Right lobe of liver (tissue), 6 donors: ENCODE measurements around the gene NRIP3. TPM values are rescaled to one million over a fixed set of nuclear protein-coding genes. Genes with fewer than 3 reads are reported as not detected.

Experiments
- ATAC-seq, 4 donors: fragments of 200-7000 bp; cut with Tn5 transposase; one replicate each; pipeline ENCODE4 v1.9.1; 2020; ENCODE audit warnings: mild to moderate bottlenecking in 4 of 4, moderate library complexity in 4 of 4
- DNase-seq, 3 donors: peaks; one replicate each; pipeline ENCODE4 v3.0.0-alpha.2; 2020
- H3K27ac ChIP-seq, 3 donors: fragments of 200-600 bp; one replicate each; pipeline ENCODE4 v1.8.0; 2022
- H3K27me3 ChIP-seq, 2 donors: fragments of 200-600 bp; one replicate each; pipeline ENCODE4 v1.8.0; 2022
- H3K36me3 ChIP-seq, 4 donors: fragments of 200-600 bp; sonication (generic) in 1 of 4; one replicate each; pipeline versions ENCODE4 v1.5.1 to v1.8.0; 2017 to 2022; ENCODE audit warnings: control low read depth in 1 of 4
- H3K4me1 ChIP-seq, 4 donors: fragments of 200-600 bp; sonication (generic) in 1 of 4; one replicate each; pipeline versions ENCODE4 v1.5.1 to v1.8.0; 2017 to 2022; ENCODE audit warnings: control low read depth in 1 of 4
- H3K4me3 ChIP-seq, 3 donors: fragments of 200-600 bp; one replicate each; pipeline ENCODE4 v1.8.0; 2022
- H3K9me3 ChIP-seq, 4 donors: fragments of 200-600 bp; sonication (generic) in 1 of 4; one replicate each; pipeline versions ENCODE4 v1.5.1 to v1.8.0; 2017 to 2022; ENCODE audit warnings: control low read depth in 1 of 4
- POLR2A ChIP-seq: fragments of 450-650 bp; IDR thresholded peaks from one replicate; pipeline ENCODE4 v1.6.1; 2017; ENCODE audit warnings: antibody characterized with exemption, mild to moderate bottlenecking
- WGBS: methylation state at CpG from one replicate; pipeline ENCODE4 v1.1.6; 2018; ENCODE audit warnings: low coverage, low lambda C conversion rate; ENCODE audit not compliant: insufficient coverage; ENCODE audit errors: missing lambda C conversion rate; 5-methylcytosine and 5-hydroxymethylcytosine counted together
- intact Hi-C, 2 donors: fragments of 100-400 bp; cut with DNase I; formaldehyde crosslinking; loops; one replicate each; pipeline versions ENCODE4 v1.11.2 to v1.14.1; 2022
- total RNA-seq, 6 experiments: library from RNA; depleted of rRNA in 2 of 6; stranded (reverse); fragments of >200 nt in 2 of 6; fragmentation: NEBNext Ultra II Directional in 3 of 6; extraction: Animal tissue kit (Norgen Biotek cat#: 25700) in 3 of 6; gene quantifications; one replicate each; pipeline versions ENCODE4 v1.1.0 to v1.2.4, GENCODE V29; 2016 to 2023
- TF ChIP-seq, protein P1 (sequence below), 4 donors: fragments of 200-600 bp in 3 of 4; fragments of 450-650 bp in 1 of 4; IDR thresholded peaks; one replicate each; pipeline versions ENCODE4 v1.5.1 to v1.8.0; 2016 to 2022; ENCODE audit warnings: antibody characterized with exemption in 4 of 4, mild to moderate bottlenecking in 2 of 4
- donor health status: DM: no; HTN: yes; CAD: no.
- donor health status: DM: no; HTN: no; CAD: no.
- donor health status: DM: no; HTN: no; CAD: no.
- donor health status: DM: no; HTN: yes; CAD: no.
- donor health status: DM: no; HTN: yes; CAD: no.

The NRIP3 gene
- total RNA-seq, 6 experiments from 2014 or later: 0.31 to 0.84 (median 0.37) TPM; not detected in 2

DNA sequence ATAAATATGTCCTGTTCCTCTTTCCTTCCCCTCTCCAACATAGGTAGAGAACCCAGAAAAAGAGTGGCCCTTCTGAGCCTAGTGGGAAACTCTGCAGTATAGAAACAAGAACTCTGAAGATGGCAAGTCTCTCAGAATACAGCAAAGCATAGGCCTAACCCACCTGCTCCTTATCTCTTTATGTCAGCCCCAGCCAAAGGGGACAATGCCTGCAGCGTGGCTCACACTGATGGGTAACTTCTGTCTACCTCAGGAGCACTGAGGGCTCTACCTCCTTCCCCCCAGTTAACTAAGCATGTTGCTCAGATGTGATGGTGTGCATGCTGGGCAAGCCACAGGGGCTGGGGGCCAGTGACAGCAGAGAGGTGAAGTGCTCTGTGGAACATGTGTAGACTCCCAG, 4.9 kb upstream of the NRIP3 start:
- Histone ChIP-seq H3K4me1 (peaks cover 0 to 8% (median 3%) of the 10 kb centered on the region in 4 donors), H3K9me3 (no peaks in the 10 kb centered on the region), H3K36me3 (no peaks in the 10 kb centered on the region), H3K27ac (no peak overlapping the region), H3K4me3 (no peak overlapping the region), H3K27me3 (peaks cover 0 to 8% of the 10 kb centered on the region in 2 donors)
- intact Hi-C loops: no loop called here
- WGBS: 63% methylated on average over 1 of the region's 1 CpG
- DNase-seq (no peak), ATAC-seq (no peak)
- TF ChIP-seq POLR2A: no peak

DNA sequence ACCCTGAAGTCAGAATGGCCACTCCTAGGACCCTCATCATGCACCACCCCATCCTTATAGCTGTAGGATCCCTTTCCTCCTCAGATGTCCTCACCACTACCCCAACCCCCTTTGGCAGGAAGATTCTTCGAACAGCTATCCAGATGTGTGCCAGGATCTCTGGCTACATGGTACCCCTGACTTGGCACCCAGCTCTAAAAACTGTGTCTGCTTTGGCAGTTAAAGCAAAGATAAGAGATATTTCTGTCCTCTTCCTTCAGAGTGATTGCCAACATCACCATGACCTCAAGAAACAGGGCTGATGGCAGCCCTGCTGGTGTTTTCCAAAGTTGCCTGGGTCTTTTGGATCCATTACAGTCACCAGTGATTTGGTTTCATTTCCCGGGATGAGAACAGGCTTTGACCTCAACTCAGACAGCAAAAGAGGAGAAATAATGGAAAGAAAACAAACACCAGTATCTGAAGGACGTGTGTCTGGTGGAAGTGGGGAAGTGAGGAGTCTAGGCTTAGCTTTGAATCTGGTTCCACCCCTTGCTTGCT, 4.3 kb upstream of the NRIP3 start:
- ATAC-seq (no peak), DNase-seq (no peak)
- 49% methylated on average over 3 of the region's 3 CpGs for WGBS
- intact Hi-C loops: no loop called here
- H3K9me3 ChIP-seq: no peaks in the 10 kb centered on the region
- no peaks in the 10 kb centered on the region for H3K36me3 ChIP-seq
- no peak overlapping the region for H3K4me3 ChIP-seq
- peaks cover 0 to 14% of the 10 kb centered on the region in 2 donors for H3K27me3 ChIP-seq
- H3K27ac ChIP-seq: no peak overlapping the region
- H3K4me1 ChIP-seq: peaks cover 0 to 14% (median 6%) of the 10 kb centered on the region in 4 donors
- TF ChIP-seq, protein P1, sequence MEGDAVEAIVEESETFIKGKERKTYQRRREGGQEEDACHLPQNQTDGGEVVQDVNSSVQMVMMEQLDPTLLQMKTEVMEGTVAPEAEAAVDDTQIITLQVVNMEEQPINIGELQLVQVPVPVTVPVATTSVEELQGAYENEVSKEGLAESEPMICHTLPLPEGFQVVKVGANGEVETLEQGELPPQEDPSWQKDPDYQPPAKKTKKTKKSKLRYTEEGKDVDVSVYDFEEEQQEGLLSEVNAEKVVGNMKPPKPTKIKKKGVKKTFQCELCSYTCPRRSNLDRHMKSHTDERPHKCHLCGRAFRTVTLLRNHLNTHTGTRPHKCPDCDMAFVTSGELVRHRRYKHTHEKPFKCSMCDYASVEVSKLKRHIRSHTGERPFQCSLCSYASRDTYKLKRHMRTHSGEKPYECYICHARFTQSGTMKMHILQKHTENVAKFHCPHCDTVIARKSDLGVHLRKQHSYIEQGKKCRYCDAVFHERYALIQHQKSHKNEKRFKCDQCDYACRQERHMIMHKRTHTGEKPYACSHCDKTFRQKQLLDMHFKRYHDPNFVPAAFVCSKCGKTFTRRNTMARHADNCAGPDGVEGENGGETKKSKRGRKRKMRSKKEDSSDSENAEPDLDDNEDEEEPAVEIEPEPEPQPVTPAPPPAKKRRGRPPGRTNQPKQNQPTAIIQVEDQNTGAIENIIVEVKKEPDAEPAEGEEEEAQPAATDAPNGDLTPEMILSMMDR (IDR thresholded peaks at IDR 0.05): no peak
- TF ChIP-seq POLR2A: no peak

DNA sequence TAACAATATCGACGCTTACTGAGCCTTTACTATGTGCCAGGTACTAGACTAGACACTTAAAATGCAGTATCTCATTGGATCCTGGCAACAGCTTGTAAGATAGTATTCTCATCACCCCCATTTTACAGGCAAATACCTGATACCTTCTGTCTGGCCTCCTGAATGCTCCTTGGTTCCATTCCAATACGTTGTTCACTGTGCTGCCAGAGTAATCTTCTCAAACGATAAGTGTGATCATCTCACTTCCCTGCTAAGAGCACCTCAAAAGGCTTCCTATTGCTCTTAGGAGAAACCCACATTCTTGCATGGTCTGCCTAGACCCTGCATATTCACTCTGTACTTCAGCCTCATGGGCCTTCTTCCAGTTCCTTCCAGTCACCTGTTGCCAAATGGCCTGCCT, 1.3 kb upstream of the NRIP3 start:
- ATAC-seq (no peak), DNase-seq (no peak)
- intact Hi-C loops: no loop called here
- no peak overlapping the region for H3K27ac ChIP-seq
- no peak overlapping the region for H3K4me3 ChIP-seq
- peaks cover 0 to 14% (median 6%) of the 10 kb centered on the region in 4 donors for H3K4me1 ChIP-seq
- H3K36me3 ChIP-seq: no peaks in the 10 kb centered on the region
- TF ChIP-seq, protein P1 (IDR thresholded peaks at IDR 0.05): no peak
- no peak for TF ChIP-seq POLR2A
- H3K27me3 ChIP-seq: peaks cover 0 to 28% of the 10 kb centered on the region in 2 donors
- H3K9me3 ChIP-seq: no peaks in the 10 kb centered on the region
- 77% methylated on average over 4 of the region's 4 CpGs for WGBS

DNA sequence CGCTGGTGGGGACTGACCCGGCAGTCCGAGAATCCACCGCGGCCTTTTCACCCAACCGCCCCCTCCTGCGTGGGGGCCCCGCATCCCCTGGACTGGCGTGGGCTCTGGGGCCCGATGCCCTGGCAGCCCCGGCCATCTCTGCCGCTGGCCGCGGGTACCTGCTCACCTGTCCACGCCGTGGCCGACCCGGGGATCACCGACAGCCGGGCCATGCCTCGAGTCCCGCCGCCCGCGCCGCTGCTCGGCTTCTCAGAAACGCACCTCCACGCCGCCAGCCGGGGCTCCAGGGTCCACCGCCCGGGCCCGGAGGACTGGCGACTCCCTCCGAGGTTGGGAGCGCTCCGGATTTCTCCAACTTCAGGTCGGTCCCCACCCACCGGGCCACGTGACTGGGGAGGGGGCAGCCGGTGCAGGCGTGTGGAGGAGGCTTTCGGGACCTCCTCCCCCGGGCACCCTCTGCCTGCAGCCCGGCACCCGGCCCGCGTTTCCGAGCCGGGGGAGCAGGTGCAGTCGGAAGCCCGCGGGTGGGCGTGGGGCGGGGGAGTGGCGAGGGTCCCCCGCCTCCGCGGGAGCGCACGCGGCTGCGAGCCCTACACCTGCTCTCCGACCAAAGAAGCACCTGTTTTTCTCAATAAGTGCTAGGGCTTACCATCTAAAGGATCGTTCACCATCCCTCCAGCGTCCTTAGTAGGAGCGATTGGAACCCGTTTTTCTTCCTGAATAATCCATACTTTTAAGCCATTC, 554 bp upstream of the NRIP3 start:
- intact Hi-C loops: no loop called here
- ATAC-seq (peak in 2 of 4 donors; percentile 12 to 13), DNase-seq (no peak)
- WGBS: 28% methylated on average over 11 of the region's 69 CpGs
- H3K27ac ChIP-seq: no peak overlapping the region
- H3K4me1 ChIP-seq: peaks cover 0 to 14% (median 6%) of the 10 kb centered on the region in 4 donors
- H3K9me3 ChIP-seq: no peaks in the 10 kb centered on the region
- TF ChIP-seq, protein P1 (IDR thresholded peaks at IDR 0.05): no peak
- no peak for TF ChIP-seq POLR2A
- peaks cover 0 to 28% of the 10 kb centered on the region in 2 donors for H3K27me3 ChIP-seq
- H3K36me3 ChIP-seq: no peaks in the 10 kb centered on the region
- H3K4me3 ChIP-seq: peak overlapping the region; percentile 7 to 48 (median 16)

DNA sequence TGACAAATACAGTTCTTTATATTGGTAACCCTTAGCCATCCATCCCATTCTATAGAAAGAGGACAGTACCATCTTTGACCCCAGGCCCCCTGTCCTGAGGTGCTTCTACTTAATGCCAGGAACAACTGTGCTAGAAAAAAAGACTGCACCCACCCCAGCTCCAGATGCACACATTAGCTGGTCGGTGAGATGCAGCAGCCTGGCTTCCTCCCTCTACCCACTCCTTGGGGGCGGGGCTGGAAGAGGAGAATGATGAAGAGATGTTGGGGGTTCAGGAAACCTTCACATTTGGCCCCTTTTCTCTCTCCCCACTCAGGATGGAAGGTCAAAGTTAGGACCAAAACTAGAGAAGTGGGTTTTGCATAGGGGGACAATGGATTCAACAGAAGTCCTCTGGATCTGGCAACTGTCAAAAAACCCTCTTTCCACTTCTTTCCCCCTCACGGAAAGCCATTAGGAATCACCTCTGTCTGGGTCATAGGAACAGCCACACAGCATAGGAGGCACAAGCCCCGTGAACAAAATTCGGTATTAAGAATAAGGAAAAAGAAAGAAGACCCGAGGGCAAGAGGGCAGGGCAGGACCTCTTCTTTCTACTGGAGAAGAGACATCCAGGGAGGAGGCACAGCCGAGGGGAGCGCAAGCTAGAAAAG, 755 bp downstream of the NRIP3 start:
- Histone ChIP-seq H3K9me3 (no peaks in the 10 kb centered on the region), H3K27ac (no peak overlapping the region), H3K36me3 (no peaks in the 10 kb centered on the region), H3K4me1 (peaks cover 0 to 14% (median 6%) of the 10 kb centered on the region in 4 donors), H3K4me3 (peak overlapping the region; percentile 7 to 48 (median 16)), H3K27me3 (peaks cover 0 to 28% of the 10 kb centered on the region in 2 donors)
- ATAC-seq (no peak), DNase-seq (no peak)
- no peak for TF ChIP-seq POLR2A
- TF ChIP-seq, protein P1 (IDR thresholded peaks at IDR 0.05): no peak
- 5% methylated on average over 8 of the region's 8 CpGs for WGBS
- intact Hi-C loops: no loop called here
